Bronchial epithelial cell (primary cell): ENCODE results near the gene NUDT1. TPM values are rescaled to one million over a fixed set of nuclear protein-coding genes. Genes with fewer than 3 reads are reported as not detected.

ENCODE experiments used
- DNase-seq: peaks from one replicate; pipeline ENCODE4 v3.0.0-alpha.2; 2010; ENCODE audit warnings: low read depth
- FAIRE-seq: peaks from 2 replicates; lab custom pipeline; 2011; peaks lifted over from hg19 to GRCh38; lab: Jason Lieb, UNC
- H3K27me3 ChIP-seq: 2 replicates; pipeline ENCODE4 v1.5.1; 2011; ENCODE audit warnings: low read length; ENCODE audit not compliant: control insufficient read depth, insufficient read depth
- H3K36me3 ChIP-seq: 2 replicates; pipeline ENCODE4 v1.5.1; 2011; ENCODE audit warnings: low read length; ENCODE audit not compliant: control insufficient read depth, insufficient read depth
- H3K4me3 ChIP-seq: 2 replicates; pipeline ENCODE4 v1.5.1; 2011; ENCODE audit warnings: mild to moderate bottlenecking, low read depth, low read length, control low read depth
- CTCF ChIP-seq: IDR thresholded peaks from 2 replicates; pipeline ENCODE4 v1.5.1; 2011; ENCODE audit warnings: mild to moderate bottlenecking, moderate library complexity, low read length, control low read depth, inconsistent platforms; ENCODE audit not compliant: insufficient read depth, severe bottlenecking
- total RNA-seq: library from RNA; depleted of rRNA; stranded (reverse); fragments of >200 nt; gene quantifications from 2 replicates; pipeline ENCODE4 v1.2.1, GENCODE V29; 2014

NUDT1 gene
- total RNA-seq, 1 donor from 2014 or later, result 7.9 TPM

- no peak overlapping the region for H3K4me3 ChIP-seq
- FAIRE-seq (no peak), DNase-seq (no peak)
- peaks cover 6% of the 10 kb centered on the region for H3K36me3 ChIP-seq
- no peak for TF ChIP-seq CTCF
- H3K27me3 ChIP-seq, result no peaks in the 10 kb centered on the region
Observed at GRCh38 chr7:2202901-2203765, 38.9 kb upstream of the NUDT1 start.

GRCh38 chr7:2203766-2204300 is 38.2 kb upstream of the NUDT1 start:
- DNase-seq, result no peak
- no peaks in the 10 kb centered on the region for H3K27me3 ChIP-seq
- H3K36me3 ChIP-seq, result peaks cover 7% of the 10 kb centered on the region
- no peak overlapping the region for H3K4me3 ChIP-seq
- TF ChIP-seq CTCF, result no peak
- FAIRE-seq, result no peak

- DNase-seq (no peak), FAIRE-seq (no peak)
- Histone ChIP-seq H3K4me3 (no peak overlapping the region), H3K27me3 (no peaks in the 10 kb centered on the region), H3K36me3 (peaks cover 8% of the 10 kb centered on the region)
- TF ChIP-seq CTCF, result no peak
Observed at GRCh38 chr7:2204446-2204845, 37.6 kb upstream of the NUDT1 start.

- Histone ChIP-seq H3K36me3 (peaks cover 6% of the 10 kb centered on the region), H3K27me3 (no peaks in the 10 kb centered on the region), H3K4me3 (no peak overlapping the region)
- FAIRE-seq (no peak), DNase-seq (no peak)
- TF ChIP-seq CTCF, result no peak
Observed at GRCh38 chr7:2205036-2205780, 36.8 kb upstream of the NUDT1 start.

GRCh38 chr7:2208712-2209111 is 33.3 kb upstream of the NUDT1 start:
- FAIRE-seq (no peak), DNase-seq (no peak)
- peaks cover 10% of the 10 kb centered on the region for H3K36me3 ChIP-seq
- no peak overlapping the region for H3K4me3 ChIP-seq
- TF ChIP-seq CTCF, result no peak
- H3K27me3 ChIP-seq, result no peaks in the 10 kb centered on the region
